Measurements from ENCODE around the gene MT1E. TPM values are rescaled to one million over a fixed set of nuclear protein-coding genes. Genes with fewer than 3 reads are reported as not detected.

Gene MT1E
- total and polyA plus RNA-seq, 2 of the 13 experiments (the other 11 are each of a cell fraction or from before 2014, with no cell fraction given): 110 to 1,072 TPM

GRCh38 chr16:56649820-56650219, 24.2 kb downstream of the MT1E start:
- Histone ChIP-seq H3K36me3 (replicated peaks in 1 of 2; ENCODE audit: control insufficient read depth in 1 of 2, insufficient read depth in 2 of 2, low read length in 2 of 2) (no peaks in the 10 kb centered on the region), H3K79me2 (ENCODE audit: insufficient read depth, low read length) (no peaks in the 10 kb centered on the region), H4K20me1 (ENCODE audit: insufficient read depth, low read length) (no peaks in the 10 kb centered on the region), H3K4me2 (ENCODE audit: low read depth, low read length) (no peak overlapping the region), H3K9ac (ENCODE audit: insufficient read depth, low read depth, low read length) (no peak overlapping the region), H2AFZ (ENCODE audit: low read length) (no peak overlapping the region), H3K4me1 (ENCODE audit: insufficient read depth, low read length) (peaks cover 24% of the 10 kb centered on the region), H3K4me3 (replicated peaks in 1 of 3; ENCODE audit: insufficient read depth in 1 of 3, low read depth in 2 of 3, low read length in 3 of 3) (no peak overlapping the region), H3K9me3 (ENCODE audit: low read length) (no peaks in the 10 kb centered on the region), H3K27ac (ENCODE audit: extremely low read length, insufficient read depth, low read length) (no peak overlapping the region), H3K27me3 (ENCODE audit: control insufficient read depth in 1 of 2, insufficient read depth in 2 of 2, low read length in 2 of 2) (peaks cover 6 to 41% of the 10 kb centered on the region in 2 experiments; a peak in 4 of 5 replicates)
- no peak for FAIRE-seq
- TF ChIP-seq ZNF619 (CRISPR knock-in tag; IDR thresholded peaks at IDR 0.05) (no peak), CEBPG (CRISPR knock-in tag; IDR thresholded peaks at IDR 0.05) (peak; percentile 41; the same call in 1 of the 2 replicates), SOX5 (CRISPR knock-in tag; IDR thresholded peaks at IDR 0.05; ENCODE audit: borderline replicate concordance) (peak; percentile 59; the same call in 1 of the 2 replicates), RBAK (CRISPR knock-in tag; IDR thresholded peaks at IDR 0.05) (peak; percentile 94), FOXA3 (CRISPR knock-in tag; IDR thresholded peaks at IDR 0.05) (peak; percentile 34; the same call in 1 of the 2 replicates), ZNF24 (IDR thresholded peaks at IDR 0.05) (no peak), TAF1 (CRISPR knock-in tag; IDR thresholded peaks at IDR 0.05) (no peak), CEBPB (IDR thresholded peaks at IDR 0.05; ENCODE audit: borderline replicate concordance, low read depth, low read length) (peak; percentile 18; the same call in 1 of the 2 replicates), SOX6 (IDR thresholded peaks at IDR 0.05) (no peak), SOX6 (CRISPR knock-in tag; IDR thresholded peaks at IDR 0.05) (peak; percentile 33; the same call in 1 of the 2 replicates), FOXA1 (IDR thresholded peaks at IDR 0.05) (no peak), FOXA1 (CRISPR knock-in tag; IDR thresholded peaks at IDR 0.05) (0 out of 2 replicates have a peak, but pooled peaks have one; percentile 20), SOX13 (IDR thresholded peaks at IDR 0.05) (no peak), SOX13 (CRISPR knock-in tag; conservative IDR thresholded peaks at IDR 0.05 in 1 of 2, IDR thresholded peaks at IDR 0.05 in 1 of 2) (peak in 1 of 2 experiments; percentile 66; a peak in 2 of 4 replicates), BCL6 (CRISPR knock-in tag; IDR thresholded peaks at IDR 0.05) (peak; percentile 86)
- no peak for ATAC-seq
- in situ Hi-C loops (cut with HindIII; ENCODE audit: extremely low pct_ligation_motif_present, low pct_unique_long_range_greater_than_20kb) (no loop called here), intact Hi-C loops (cut with micrococcal nuclease; ENCODE audit: unreplicated experiment) (loop anchor here (10.0 kb wide), 1 partner anchor 45 kb away; the partner anchor contains the start of gene MT2A)
- WGBS (ENCODE audit: low lambda C conversion rate): 30% methylated on average over 3 of the region's 3 CpGs
- BruUV-seq (replicated peaks): no TSS peak
- CTCF ChIA-PET (ENCODE audit: low intra/inter-chr PET ratio, low total read pairs): no interaction called here
- POLR2A ChIA-PET: interaction anchor here (0.8 kb wide), 1 partner anchor 24 kb away, joined by 3 read pairs; the partner anchor contains the start of gene MT1E
- DNase-seq (ENCODE audit: low spot score): no peak

All from HepG2 (cell line).